Astrocyte (in vitro differentiated cells and primary cell): ENCODE data around the gene RIMKLB. TPM values are rescaled to one million over a fixed set of nuclear protein-coding genes. Genes with fewer than 3 reads are reported as not detected.

Source experiments
- DNase-seq: peaks from one replicate; pipeline ENCODE4 v3.0.0-alpha.2; 2010; ENCODE audit warnings: low read depth
- FAIRE-seq: peaks from 2 replicates; lab custom pipeline; 2011; peaks lifted over from hg19 to GRCh38; lab: Jason Lieb, UNC
- H2AFZ ChIP-seq: 2 replicates; pipeline ENCODE4 v1.6.0; 2012; ENCODE audit warnings: low read depth, low read length, inconsistent platforms
- H3K27ac ChIP-seq: 2 replicates; pipeline ENCODE4 v1.5.1; 2011; ENCODE audit warnings: low read depth, low read length, inconsistent platforms
- H3K27me3 ChIP-seq: 2 replicates; pipeline ENCODE4 v1.6.0; 2011; ENCODE audit warnings: low read length, inconsistent platforms; ENCODE audit not compliant: insufficient read depth
- H3K36me3 ChIP-seq: 2 replicates; pipeline ENCODE4 v1.5.1; 2011; ENCODE audit warnings: low read length, inconsistent platforms; ENCODE audit not compliant: insufficient read depth
- H3K4me1 ChIP-seq: 2 replicates; pipeline ENCODE4 v1.5.1; 2011; ENCODE audit warnings: low read length, inconsistent platforms; ENCODE audit not compliant: insufficient read depth
- H3K4me2 ChIP-seq: 2 replicates; pipeline ENCODE4 v1.6.0; 2012; ENCODE audit warnings: low read length, inconsistent platforms
- H3K4me3 ChIP-seq: 2 replicates; pipeline ENCODE4 v1.5.1; 2011; ENCODE audit warnings: low read depth, mild to moderate bottlenecking, low read length, inconsistent platforms; ENCODE audit not compliant: insufficient read depth
- H3K79me2 ChIP-seq: 2 replicates; pipeline ENCODE4 v1.6.0; 2012; ENCODE audit warnings: mild to moderate bottlenecking, low read length, inconsistent platforms; ENCODE audit not compliant: insufficient read depth
- H3K9ac ChIP-seq: 2 replicates; pipeline ENCODE4 v1.6.0; 2012; ENCODE audit warnings: mild to moderate bottlenecking, low read length, inconsistent platforms
- H3K9me3 ChIP-seq: 2 replicates; pipeline ENCODE4 v1.5.1; 2012; ENCODE audit warnings: low read depth, mild to moderate bottlenecking, low read length, inconsistent platforms; ENCODE audit not compliant: insufficient read depth
- H4K20me1 ChIP-seq: 2 replicates; pipeline ENCODE4 v1.6.0; 2012; ENCODE audit warnings: low read length, inconsistent platforms; ENCODE audit not compliant: insufficient read depth
- H3K27ac Mint-ChIP-seq: one replicate; pipeline ENCODE4 v1.8.0; 2021; ENCODE audit warnings: mild to moderate bottlenecking, mixed read lengths; ENCODE audit not compliant: unreplicated experiment
- H3K27me3 Mint-ChIP-seq: one replicate; pipeline ENCODE4 v1.8.0; 2021; ENCODE audit warnings: low read depth, mixed read lengths; ENCODE audit not compliant: unreplicated experiment
- H3K36me3 Mint-ChIP-seq: one replicate; pipeline ENCODE4 v1.8.0; 2021; ENCODE audit warnings: low read depth, mixed read lengths; ENCODE audit not compliant: unreplicated experiment
- H3K4me1 Mint-ChIP-seq: one replicate; pipeline ENCODE4 v1.8.0; 2021; ENCODE audit warnings: low read depth, mixed read lengths; ENCODE audit not compliant: unreplicated experiment
- H3K4me3 Mint-ChIP-seq: one replicate; pipeline ENCODE4 v1.8.0; 2021; ENCODE audit warnings: mild to moderate bottlenecking, moderate library complexity, mixed read lengths; ENCODE audit not compliant: unreplicated experiment
- H3K9me3 Mint-ChIP-seq: one replicate; pipeline ENCODE4 v1.8.0; 2021; ENCODE audit warnings: mild to moderate bottlenecking, mixed read lengths; ENCODE audit not compliant: unreplicated experiment
- EZH2 ChIP-seq: IDR thresholded peaks from 2 replicates; pipeline ENCODE4 v1.6.1; 2012; ENCODE audit warnings: mild to moderate bottlenecking, low read length, inconsistent platforms; ENCODE audit not compliant: insufficient read depth
- total RNA-seq: library from RNA; stranded (reverse); gene quantifications from 2 replicates; pipeline ENCODE4 v1.2.1, GENCODE V29; 2021
- TF ChIP-seq, protein P1 (sequence below): IDR thresholded peaks from 2 replicates; pipeline ENCODE4 v1.5.1; 2011; ENCODE audit warnings: low read depth, mild to moderate bottlenecking, inconsistent platforms, low read length, moderate library complexity; ENCODE audit not compliant: insufficient read depth

Gene RIMKLB
- total RNA-seq, 1 donor from 2014 or later: 36.6 TPM

DNA sequence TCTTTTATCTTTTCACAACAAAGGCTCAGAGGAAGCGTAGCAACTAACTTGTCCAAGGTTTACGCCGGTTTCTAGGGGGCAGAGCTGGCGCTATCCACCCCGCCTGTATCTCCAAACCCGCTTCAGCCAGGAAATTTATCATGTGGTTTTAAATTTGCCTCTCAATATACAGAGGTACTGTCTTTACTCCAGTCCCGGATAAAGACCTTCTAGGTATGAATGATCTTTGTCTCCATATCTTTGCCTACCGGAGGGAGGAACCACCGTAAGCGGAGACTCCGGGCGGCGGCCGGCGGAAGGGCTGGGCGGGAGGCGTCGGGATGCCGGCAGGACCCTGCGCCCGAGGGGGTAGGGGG lies 693 bp upstream of the RIMKLB start:
- peak overlapping the region; percentile 98 for H3K9ac ChIP-seq
- H3K27ac ChIP-seq: peak overlapping the region; percentile 69
- Mint-ChIP-seq H3K4me3 (peak overlapping the region; percentile 92), H3K27me3 (no peaks in the 10 kb centered on the region), H3K36me3 (peaks cover 4% of the 10 kb centered on the region), H3K9me3 (no peaks in the 10 kb centered on the region), H3K27ac (peak overlapping the region; percentile 95), H3K4me1 (peaks cover 27% of the 10 kb centered on the region)
- H2AFZ ChIP-seq: peak overlapping the region; percentile 94
- TF ChIP-seq, protein P1, sequence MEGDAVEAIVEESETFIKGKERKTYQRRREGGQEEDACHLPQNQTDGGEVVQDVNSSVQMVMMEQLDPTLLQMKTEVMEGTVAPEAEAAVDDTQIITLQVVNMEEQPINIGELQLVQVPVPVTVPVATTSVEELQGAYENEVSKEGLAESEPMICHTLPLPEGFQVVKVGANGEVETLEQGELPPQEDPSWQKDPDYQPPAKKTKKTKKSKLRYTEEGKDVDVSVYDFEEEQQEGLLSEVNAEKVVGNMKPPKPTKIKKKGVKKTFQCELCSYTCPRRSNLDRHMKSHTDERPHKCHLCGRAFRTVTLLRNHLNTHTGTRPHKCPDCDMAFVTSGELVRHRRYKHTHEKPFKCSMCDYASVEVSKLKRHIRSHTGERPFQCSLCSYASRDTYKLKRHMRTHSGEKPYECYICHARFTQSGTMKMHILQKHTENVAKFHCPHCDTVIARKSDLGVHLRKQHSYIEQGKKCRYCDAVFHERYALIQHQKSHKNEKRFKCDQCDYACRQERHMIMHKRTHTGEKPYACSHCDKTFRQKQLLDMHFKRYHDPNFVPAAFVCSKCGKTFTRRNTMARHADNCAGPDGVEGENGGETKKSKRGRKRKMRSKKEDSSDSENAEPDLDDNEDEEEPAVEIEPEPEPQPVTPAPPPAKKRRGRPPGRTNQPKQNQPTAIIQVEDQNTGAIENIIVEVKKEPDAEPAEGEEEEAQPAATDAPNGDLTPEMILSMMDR: no peak
- TF ChIP-seq EZH2: no peak
- H3K27me3 ChIP-seq: no peaks in the 10 kb centered on the region
- H3K4me3 ChIP-seq: peak overlapping the region; percentile 91
- peak; percentile 37 for DNase-seq
- H3K4me2 ChIP-seq: peak overlapping the region; percentile 97
- H3K9me3 ChIP-seq: no peaks in the 10 kb centered on the region
- H3K4me1 ChIP-seq: peaks cover 10% of the 10 kb centered on the region
- no peak for FAIRE-seq
- peaks cover 24% of the 10 kb centered on the region for H4K20me1 ChIP-seq
- no peaks in the 10 kb centered on the region for H3K36me3 ChIP-seq
- peaks cover 40% of the 10 kb centered on the region for H3K79me2 ChIP-seq

DNA sequence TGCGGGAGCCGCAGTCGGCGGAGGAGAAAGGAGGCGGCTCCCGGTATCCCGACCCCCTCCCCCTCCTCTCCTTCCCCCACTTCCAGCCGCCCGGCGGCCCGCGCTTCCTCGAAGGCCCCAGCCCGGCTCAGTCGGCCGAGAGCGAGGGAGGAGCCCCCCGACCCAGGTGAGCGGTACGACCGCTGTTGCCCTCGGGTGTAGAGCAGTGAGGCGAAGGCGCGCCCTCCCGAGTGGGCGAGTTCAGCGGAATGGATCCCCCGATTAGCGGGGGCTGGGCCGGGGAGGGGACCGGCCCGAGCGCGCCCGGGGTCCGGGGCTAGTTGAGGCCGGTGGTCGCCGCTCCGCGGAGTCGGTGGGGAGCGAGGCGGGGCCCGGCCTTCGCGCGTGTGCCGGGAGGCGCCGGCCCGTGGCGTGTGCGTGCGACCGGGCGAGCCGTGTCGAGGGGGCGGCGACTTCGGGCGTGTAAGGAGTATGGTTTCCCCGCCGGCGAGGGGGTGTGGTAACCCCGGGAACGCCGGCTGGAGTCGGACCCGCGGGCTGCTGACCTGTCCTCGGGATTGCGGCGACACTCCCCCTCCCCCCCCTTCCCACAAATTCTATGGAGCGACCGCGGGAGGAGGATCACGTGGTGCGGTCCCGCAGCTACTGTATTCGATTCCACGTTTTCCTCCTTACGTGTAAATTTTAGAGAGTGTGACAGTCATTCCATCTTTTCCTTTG lies 501 bp downstream of the RIMKLB start:
- H3K27me3 ChIP-seq: no peaks in the 10 kb centered on the region
- peak overlapping the region; percentile 91 for H2AFZ ChIP-seq
- peaks cover 10% of the 10 kb centered on the region for H3K4me1 ChIP-seq
- H3K36me3 ChIP-seq: no peaks in the 10 kb centered on the region
- peak overlapping the region; percentile 91 for H3K27ac ChIP-seq
- Mint-ChIP-seq H3K4me3 (peak overlapping the region; percentile 91), H3K9me3 (no peaks in the 10 kb centered on the region), H3K27ac (peak overlapping the region; percentile 83), H3K27me3 (no peaks in the 10 kb centered on the region), H3K4me1 (peaks cover 22% of the 10 kb centered on the region), H3K36me3 (peaks cover 4% of the 10 kb centered on the region)
- FAIRE-seq: no peak
- TF ChIP-seq, protein P1: no peak
- TF ChIP-seq EZH2: no peak
- H3K79me2 ChIP-seq: peaks cover 52% of the 10 kb centered on the region
- DNase-seq: peak; percentile 23
- H3K4me2 ChIP-seq: peak overlapping the region; percentile 97
- H3K9ac ChIP-seq: peak overlapping the region; percentile 98
- H4K20me1 ChIP-seq: peaks cover 32% of the 10 kb centered on the region
- no peaks in the 10 kb centered on the region for H3K9me3 ChIP-seq
- H3K4me3 ChIP-seq: peak overlapping the region; percentile 91

DNA sequence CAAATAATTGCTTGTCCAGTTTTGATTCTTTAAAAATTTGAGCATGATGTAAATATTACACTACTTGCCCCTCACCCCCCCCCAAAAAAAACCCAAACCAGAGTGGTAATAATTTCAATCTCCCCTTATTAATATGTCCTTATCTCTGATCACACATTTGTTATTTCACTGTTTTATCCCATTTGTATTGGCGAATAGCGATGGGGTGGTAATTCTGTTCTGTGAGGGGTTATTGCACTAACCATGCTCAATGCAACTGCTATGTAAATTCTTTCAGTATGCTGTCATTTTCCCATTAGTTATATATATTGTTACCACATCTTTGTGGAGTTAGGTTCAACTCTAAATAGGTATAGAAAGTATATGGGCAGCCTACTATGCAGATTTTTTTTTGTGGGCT lies 1.1 kb downstream of the RIMKLB start:
- H3K27me3 Mint-ChIP-seq: no peaks in the 10 kb centered on the region
- TF ChIP-seq, protein P1: no peak
- no peak for TF ChIP-seq EZH2
- peak; percentile 37 for FAIRE-seq
- H3K9me3 Mint-ChIP-seq: no peaks in the 10 kb centered on the region
- Histone ChIP-seq H3K27me3 (no peaks in the 10 kb centered on the region), H4K20me1 (peaks cover 38% of the 10 kb centered on the region), H3K4me2 (peak overlapping the region; percentile 97), H3K9ac (peak overlapping the region; percentile 98), H3K79me2 (peaks cover 58% of the 10 kb centered on the region), H2AFZ (peak overlapping the region; percentile 91), H3K4me1 (peaks cover 10% of the 10 kb centered on the region), H3K9me3 (no peaks in the 10 kb centered on the region), H3K4me3 (peak overlapping the region; percentile 91), H3K27ac (peak overlapping the region; percentile 91), H3K36me3 (no peaks in the 10 kb centered on the region)
- peak; percentile 30 for DNase-seq
- H3K4me3 Mint-ChIP-seq: peak overlapping the region; percentile 91
- peaks cover 4% of the 10 kb centered on the region for H3K36me3 Mint-ChIP-seq
- H3K27ac Mint-ChIP-seq: peak overlapping the region; percentile 78
- peaks cover 22% of the 10 kb centered on the region for H3K4me1 Mint-ChIP-seq
